Suppressor macrophage (primary cell): Measurements from ENCODE around the gene GPSM1.

Source experiments
- DNase-seq, 4 experiments: peaks; one replicate each; pipeline ENCODE4 v3.0.0-alpha.2; 2020 to 2022
- total RNA-seq, 17 experiments: gene quantifications; one replicate each; lab custom pipeline; 2026; ENCODE audit warnings: mixed read lengths in 6 of 17, inconsistent platforms in 3 of 17; lab: John Stamatoyannopoulos, UW

GPSM1 gene
- 2.6 to 11.0 (median 4.9) reads per million in 17 experiments for total RNA-seq

GRCh38 chr9:136327304-136327974, at the start of gene GPSM1:
TSS of gene GPSM1 (plus strand) at chr9:136327539. CDS start at chr9:136327696, 157 bp downstream.
- DNase-seq, result peak; percentile 52 to 79 (median 60)

- no peak for DNase-seq
Observed at GRCh38 chr9:136277746-136278145, 49.6 kb upstream of the GPSM1 start.

- DNase-seq, result no peak
Observed at GRCh38 chr9:136278221-136278620, 49.1 kb upstream of the GPSM1 start.

GRCh38 chr9:136278894-136279293, 48.4 kb upstream of the GPSM1 start:
- DNase-seq, result no peak

- no peak for DNase-seq
Observed at GRCh38 chr9:136279471-136279870, 47.9 kb upstream of the GPSM1 start.

GRCh38 chr9:136280535-136281315, 46.6 kb upstream of the GPSM1 start:
- no peak for DNase-seq

GRCh38 chr9:136281421-136282271, 45.7 kb upstream of the GPSM1 start:
- no peak for DNase-seq

GRCh38 chr9:136282272-136282861, 45.0 kb upstream of the GPSM1 start:
- no peak for DNase-seq

- peak; percentile 77 to 88 (median 84) for DNase-seq
Observed at GRCh38 chr9:136283291-136284235, 43.8 kb upstream of the GPSM1 start.

GRCh38 chr9:136284311-136284710, 43.0 kb upstream of the GPSM1 start:
- DNase-seq, result no peak

GRCh38 chr9:136284951-136285350, 42.4 kb upstream of the GPSM1 start:
- DNase-seq, result no peak

- no peak for DNase-seq
Observed at GRCh38 chr9:136285501-136286358, 41.6 kb upstream of the GPSM1 start.

- DNase-seq, result no peak
Observed at GRCh38 chr9:136286359-136286986, 40.9 kb upstream of the GPSM1 start.

GRCh38 chr9:136286987-136287379, 40.4 kb upstream of the GPSM1 start:
- no peak for DNase-seq

- no peak for DNase-seq
Observed at GRCh38 chr9:136287960-136288753, 39.2 kb upstream of the GPSM1 start.

GRCh38 chr9:136289651-136290507, 37.5 kb upstream of the GPSM1 start:
- DNase-seq, result no peak

- DNase-seq, result no peak
Observed at GRCh38 chr9:136290508-136291000, 36.8 kb upstream of the GPSM1 start.
